Central memory CD4-positive, alpha-beta T cell (primary cell): ENCODE results near the gene SLC12A9.
"Not testable (repeated sequence)": the region's sequence is repeated elsewhere in the genome, so short reads cannot be mapped to it uniquely, and the experiment has no call there.

Experiments used
- DNase-seq: peaks from one replicate; pipeline ENCODE4 v3.0.0; 2022
- total RNA-seq, 3 experiments: gene quantifications; one replicate each; lab custom pipeline; 2026; lab: John Stamatoyannopoulos, UW

The SLC12A9 gene
- total RNA-seq: 43.6 to 117 (median 84.8) reads per million in 3 experiments

- peak; percentile 85 for DNase-seq
Measured at GRCh38 chr7:100852048-100852872, at the start of gene SLC12A9. TSS of gene SLC12A9 (plus strand) at chr7:100852713. CDS start at chr7:100854198, 1,485 bp downstream.

DNA sequence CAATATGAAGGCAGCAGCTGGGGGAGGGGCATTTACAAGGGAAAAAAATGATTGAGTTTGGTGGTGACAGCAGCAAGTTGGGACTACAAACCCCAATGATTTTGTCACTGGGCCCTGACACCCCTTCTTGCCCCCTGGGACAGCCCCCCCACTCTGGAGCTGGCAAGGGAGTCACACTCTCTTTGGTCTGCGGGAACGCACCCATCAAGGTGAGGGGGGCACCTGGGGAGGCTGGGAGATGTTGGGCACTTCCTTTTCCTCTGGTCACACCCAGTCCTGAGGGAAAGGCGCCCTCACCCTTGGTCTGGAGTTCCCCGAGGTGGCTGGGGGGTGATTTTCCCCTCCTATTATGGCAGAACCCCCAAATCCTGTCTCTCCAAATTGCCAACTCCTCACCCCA is 49.6 kb upstream of the SLC12A9 start:
- DNase-seq: no peak

- DNase-seq: no peak
Measured at GRCh38 chr7:100803398-100804161, 48.9 kb upstream of the SLC12A9 start.

- no peak for DNase-seq
Measured at GRCh38 chr7:100804681-100805431, 47.7 kb upstream of the SLC12A9 start.

DNA sequence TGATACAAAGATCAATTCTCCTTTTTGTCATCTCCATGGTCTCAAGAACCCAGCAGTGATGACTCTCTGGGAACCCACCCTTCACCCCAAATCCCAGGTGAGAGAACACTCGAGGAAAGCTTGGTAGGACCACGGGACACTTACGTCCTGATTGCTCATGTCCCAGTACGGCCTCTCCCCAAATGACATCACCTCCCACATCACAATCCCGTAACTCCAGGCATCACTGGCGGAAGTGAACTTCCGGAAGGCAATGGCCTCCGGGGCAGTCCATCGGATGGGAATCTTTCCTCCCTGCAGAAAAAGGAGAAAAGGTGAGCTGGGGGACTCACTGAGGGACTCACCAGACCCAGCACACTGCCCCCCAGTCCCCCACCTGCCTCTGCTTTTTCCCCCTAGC is 46.2 kb upstream of the SLC12A9 start:
- no peak for DNase-seq

DNA sequence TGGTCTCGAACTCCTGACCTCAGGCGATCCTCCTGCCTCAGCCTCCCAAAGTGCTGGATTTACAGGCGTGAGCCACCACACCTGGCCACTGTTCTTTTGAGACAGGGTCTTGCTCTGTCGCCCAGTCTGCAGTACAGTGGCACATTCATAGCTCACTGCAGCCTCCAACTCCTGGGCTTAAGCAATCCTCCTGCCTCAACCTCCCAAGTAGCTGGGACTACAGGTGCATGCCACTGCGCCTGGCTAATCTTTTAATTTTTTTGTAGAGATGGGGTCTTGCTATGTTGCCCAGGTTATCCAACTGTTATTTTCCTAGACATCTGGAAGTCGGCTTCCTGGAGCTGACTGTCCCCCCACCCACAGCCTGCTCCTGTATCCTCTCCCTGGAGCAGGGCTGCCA is 45.6 kb upstream of the SLC12A9 start:
- not testable (repeated sequence) for DNase-seq

DNA sequence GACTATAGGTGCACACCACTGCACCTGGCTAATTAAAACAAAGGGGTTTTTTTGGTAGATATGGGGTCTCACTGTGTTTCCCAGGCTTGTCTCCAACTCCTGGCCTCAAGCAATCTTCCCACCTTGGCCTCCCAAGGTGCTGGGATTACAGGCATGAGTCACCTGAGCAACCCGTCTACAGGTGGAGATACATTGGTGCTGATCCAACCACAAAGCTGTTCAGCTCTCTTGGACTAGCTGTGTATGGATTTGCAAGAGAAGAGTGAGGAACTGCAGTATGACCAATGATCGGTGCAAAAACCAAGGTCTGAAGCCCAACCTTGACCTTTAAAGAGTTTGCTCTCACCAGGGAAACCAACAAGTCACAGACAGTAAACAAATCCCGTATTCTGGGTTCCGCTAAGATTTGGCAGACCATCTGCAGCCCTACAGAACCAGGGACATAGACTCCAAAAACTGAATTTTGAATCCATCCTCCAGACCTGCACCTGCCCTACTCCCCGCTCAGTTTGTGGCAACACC is 44.1 kb upstream of the SLC12A9 start:
- DNase-seq: no peak

GRCh38 chr7:100811480-100811879 is 41.0 kb upstream of the SLC12A9 start:
- DNase-seq: no peak

DNA sequence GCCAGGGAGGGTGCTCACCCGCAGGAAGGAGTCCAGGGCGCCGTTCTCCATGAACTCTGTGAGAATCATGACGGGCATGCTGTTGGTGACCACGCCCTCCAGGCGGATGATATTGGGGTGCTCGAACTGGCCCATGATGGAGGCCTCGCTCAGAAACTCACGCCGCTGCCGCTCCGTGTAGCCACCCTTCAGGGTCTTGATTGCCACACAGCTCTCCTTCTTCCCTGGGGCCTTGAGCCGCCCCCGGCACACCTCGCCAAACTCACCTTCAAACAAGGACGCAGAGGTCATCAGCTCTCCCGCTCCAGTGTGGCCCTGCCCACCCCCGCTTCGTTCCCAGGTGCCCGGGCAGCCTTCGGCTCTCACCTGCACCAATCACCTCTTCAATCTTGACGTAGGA is 39.8 kb upstream of the SLC12A9 start:
- no peak for DNase-seq

GRCh38 chr7:100816515-100816914 is 36.0 kb upstream of the SLC12A9 start:
- DNase-seq: not testable (repeated sequence)

DNA sequence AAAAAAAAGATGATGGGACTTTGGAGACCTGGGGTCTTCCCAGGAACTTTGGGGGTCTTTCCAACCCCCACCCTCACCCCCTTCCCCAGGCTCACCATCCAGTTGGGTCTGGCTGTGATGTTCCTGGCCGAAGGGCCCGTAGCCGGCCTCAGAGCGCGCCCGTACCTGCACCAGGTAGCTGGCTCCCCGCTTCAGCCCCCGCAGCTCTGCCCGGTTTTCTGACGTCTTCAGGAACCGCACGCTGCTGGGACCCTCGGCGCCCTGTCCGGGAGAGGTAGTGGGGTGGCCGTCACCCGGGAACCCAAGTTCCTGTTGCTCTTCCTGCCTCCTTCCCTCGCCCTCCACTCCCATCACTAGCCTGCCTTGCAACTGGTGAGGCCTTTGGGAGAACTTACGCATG is 35.4 kb upstream of the SLC12A9 start:
- no peak for DNase-seq

GRCh38 chr7:100818366-100818765 is 34.1 kb upstream of the SLC12A9 start:
- no peak for DNase-seq

DNA sequence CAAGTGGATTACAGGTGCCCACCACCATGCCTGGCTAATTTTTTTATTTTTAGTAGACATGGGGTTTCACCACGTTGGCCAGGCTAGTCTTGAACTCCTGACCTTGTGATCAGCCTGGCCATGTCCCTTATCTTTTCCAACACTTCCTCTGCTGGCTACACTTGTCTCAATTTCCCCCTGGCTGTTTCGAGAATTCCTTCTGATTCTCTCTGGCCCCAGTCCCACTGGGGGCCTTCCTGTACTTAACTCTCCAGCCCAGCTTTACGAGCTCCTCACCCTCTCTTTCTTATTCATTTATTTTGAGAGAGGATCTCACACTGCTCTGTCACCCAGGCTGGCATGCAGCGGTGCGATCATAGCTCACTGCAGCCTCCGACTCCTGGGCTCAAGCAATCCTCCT is 33.7 kb upstream of the SLC12A9 start:
- DNase-seq: no peak

GRCh38 chr7:100819586-100819985 is 32.9 kb upstream of the SLC12A9 start:
- DNase-seq: no peak

GRCh38 chr7:100822236-100823139 is 30.0 kb upstream of the SLC12A9 start:
- no peak for DNase-seq

DNA sequence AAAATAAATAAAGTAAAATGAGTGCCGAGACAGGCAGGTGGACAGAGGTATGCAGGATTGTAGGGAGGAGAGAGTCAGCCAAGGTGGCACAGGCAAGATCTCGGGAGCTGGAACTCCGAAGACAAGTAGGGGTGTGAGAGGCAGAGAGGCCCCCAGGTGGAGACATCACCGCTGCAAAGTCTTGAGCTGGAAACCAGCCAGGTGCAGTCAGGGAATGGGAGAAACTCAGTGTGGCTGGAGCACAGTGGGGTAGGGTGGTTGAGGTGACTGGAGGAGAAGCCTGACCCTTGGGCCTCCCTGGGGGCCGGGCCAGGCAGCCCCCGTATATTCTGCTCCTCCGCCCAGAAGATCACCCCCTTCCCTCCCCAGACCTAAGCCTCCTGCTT is 29.4 kb upstream of the SLC12A9 start:
- DNase-seq: no peak

GRCh38 chr7:100823534-100823933 is 29.0 kb upstream of the SLC12A9 start:
- no peak for DNase-seq

GRCh38 chr7:100824499-100825214 is 27.9 kb upstream of the SLC12A9 start:
- no peak for DNase-seq

GRCh38 chr7:100825215-100825671 is 27.3 kb upstream of the SLC12A9 start:
- DNase-seq: no peak

DNA sequence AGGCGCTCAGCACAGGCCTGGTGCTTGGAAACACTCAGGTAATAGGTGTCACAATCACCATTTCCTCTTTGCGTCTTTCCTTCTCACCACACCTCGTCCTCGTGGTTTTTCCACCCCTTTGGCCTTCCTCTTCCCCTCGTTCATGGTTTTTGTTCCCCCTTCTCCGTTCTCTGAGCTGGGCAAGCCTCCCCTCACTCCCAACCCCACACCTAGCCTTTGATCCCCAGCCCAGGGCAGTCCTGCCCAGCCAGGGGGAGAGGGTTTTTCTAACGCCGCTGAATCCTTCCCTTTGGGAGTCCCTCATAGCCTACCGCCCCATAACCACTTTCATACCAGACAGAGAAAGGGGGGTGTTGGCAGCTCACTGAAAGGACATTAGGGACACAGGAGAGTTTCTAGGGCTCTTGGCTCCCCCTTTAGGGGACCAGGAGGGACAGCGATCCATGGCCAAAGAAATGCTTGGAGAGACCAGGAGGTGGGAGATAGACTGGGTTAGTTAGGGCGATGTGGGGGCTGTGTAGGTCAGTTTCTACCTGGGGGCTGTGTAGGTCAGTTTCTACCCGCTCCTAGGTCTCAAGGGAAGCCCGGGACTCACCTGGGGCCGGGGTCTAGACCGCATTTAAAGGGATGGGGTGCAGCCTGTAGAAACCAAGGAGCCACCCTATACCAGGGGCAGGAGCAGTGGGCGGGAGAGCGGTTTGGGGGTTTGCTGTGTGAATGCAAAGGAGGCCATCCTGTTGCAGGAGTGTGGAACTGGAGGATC is 26.6 kb upstream of the SLC12A9 start:
- DNase-seq: no peak
